ENCODE results near the gene TMEM158.

DNA sequence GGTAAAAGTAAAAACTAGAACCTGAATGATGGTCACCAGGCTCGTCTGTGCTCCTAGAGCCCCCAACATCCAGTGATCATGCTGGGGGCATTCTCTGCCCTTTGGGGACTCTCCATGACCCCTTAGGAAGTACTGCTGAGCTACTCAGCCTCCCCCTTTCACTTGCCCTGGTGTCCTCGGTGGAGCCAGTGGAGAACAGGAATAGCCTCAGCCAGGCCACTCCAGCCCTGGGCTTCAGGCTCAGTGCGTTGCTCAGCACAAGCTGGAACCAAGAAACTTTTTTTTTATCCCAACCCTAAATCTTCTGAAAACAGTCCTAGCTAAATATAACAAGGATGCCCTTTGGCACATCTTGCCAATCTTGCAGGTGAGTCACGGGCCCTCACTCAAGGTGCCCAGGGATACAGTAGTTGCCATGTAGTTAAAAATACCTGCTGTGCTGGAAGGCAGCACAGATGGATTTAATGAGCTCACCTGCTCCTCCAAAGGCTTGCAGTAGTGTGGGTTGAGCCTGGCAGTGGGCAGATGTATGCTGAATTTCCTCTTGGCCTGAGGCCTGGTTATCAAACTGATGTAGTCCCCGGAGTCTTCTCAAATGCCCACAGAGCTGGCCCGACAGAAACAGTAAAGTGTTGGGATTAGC, 46.9 kb upstream of the TMEM158 start:
- TF ChIP-seq FOXJ3 (CRISPR knock-in tag; IDR thresholded peaks at IDR 0.05) (no peak), RAD21 (IDR thresholded peaks at IDR 0.05; ENCODE audit: low read length) (no peak), EZH2phosphoT487 (IDR thresholded peaks at IDR 0.05; ENCODE audit: borderline replicate concordance, low read depth) (no peak), TEAD4 (IDR thresholded peaks at IDR 0.05; ENCODE audit: borderline replicate concordance, insufficient read depth) (no peak), USF1 (IDR thresholded peaks at IDR 0.05; ENCODE audit: borderline replicate concordance, low read depth) (no peak), RFX5 (IDR thresholded peaks at IDR 0.05; ENCODE audit: low read length) (no peak), TAF1 (IDR thresholded peaks at IDR 0.05; ENCODE audit: borderline replicate concordance, low read depth, low read length) (no peak)

All from SK-N-SH (cell line).